A673 (cell line): Measurements from ENCODE around the gene PPP1R3G.

ENCODE experiments used
- CTCF ChIP-seq: fragments of 300-800, 200-600 bp; sonication (generic); conservative IDR thresholded peaks from 2 replicates; pipeline ENCODE4 v1.5.1; 2017; ENCODE audit warnings: low read depth, mild to moderate bottlenecking, antibody characterized with exemption, low read length, moderate library complexity, mixed read lengths
- EZH2 ChIP-seq: fragments of 200-600 bp; sonication (generic); IDR thresholded peaks from 2 replicates; pipeline ENCODE4 v1.6.1; 2017; ENCODE audit warnings: borderline replicate concordance, low read depth, mild to moderate bottlenecking, mixed read lengths, antibody characterized with exemption, low read length; ENCODE audit not compliant: poor library complexity, severe bottlenecking

- no peak for TF ChIP-seq CTCF
- TF ChIP-seq EZH2: no peak
Measured at GRCh38 chr6:5051394-5051793, 33.7 kb upstream of the PPP1R3G start.
